GM21528 (cell line): ENCODE data around the gene BCHE.

Experiments used
- ATAC-seq: cut with Tn5 transposase; IDR thresholded peaks from one replicate; pipeline ENCODE4 v1.9.1; 2021; ENCODE audit warnings: mild to moderate bottlenecking, moderate library complexity; ENCODE audit not compliant: unreplicated experiment, low FRiP score

Gene BCHE

GRCh38 chr3:165837058-165837525 lies at the start of gene BCHE:
BCHE (minus strand) TSS chr3:165837423; CDS start chr3:165831033, 6,390 bp downstream.
- ATAC-seq: no peak

GRCh38 chr3:165885558-165886270 lies 48.5 kb upstream of the BCHE start:
- no peak for ATAC-seq

- ATAC-seq: no peak
Measured at GRCh38 chr3:165884518-165884917, 47.3 kb upstream of the BCHE start.

GRCh38 chr3:165883863-165884478 lies 46.7 kb upstream of the BCHE start:
- ATAC-seq: no peak

- no peak for ATAC-seq
Measured at GRCh38 chr3:165883117-165883516, 45.9 kb upstream of the BCHE start.

- no peak for ATAC-seq
Measured at GRCh38 chr3:165875644-165876043, 38.4 kb upstream of the BCHE start.

GRCh38 chr3:165874663-165875489 lies 37.7 kb upstream of the BCHE start:
- no peak for ATAC-seq

- ATAC-seq: no peak
Measured at GRCh38 chr3:165868088-165868487, 30.9 kb upstream of the BCHE start.

- ATAC-seq: no peak
Measured at GRCh38 chr3:165859061-165859460, 21.8 kb upstream of the BCHE start.

- no peak for ATAC-seq
Measured at GRCh38 chr3:165855581-165855980, 18.4 kb upstream of the BCHE start.

- no peak for ATAC-seq
Measured at GRCh38 chr3:165854696-165855095, 17.5 kb upstream of the BCHE start.

GRCh38 chr3:165852711-165853110 lies 15.5 kb upstream of the BCHE start:
- no peak for ATAC-seq

- ATAC-seq: no peak
Measured at GRCh38 chr3:165852191-165852590, 15.0 kb upstream of the BCHE start.

- no peak for ATAC-seq
Measured at GRCh38 chr3:165846056-165846455, 8.8 kb upstream of the BCHE start.

GRCh38 chr3:165839296-165840076 lies 2.3 kb upstream of the BCHE start:
- no peak for ATAC-seq

- no peak for ATAC-seq
Measured at GRCh38 chr3:165837801-165838200, 578 bp upstream of the BCHE start.

GRCh38 chr3:165835431-165835830 lies 1.8 kb downstream of the BCHE start:
- no peak for ATAC-seq

- no peak for ATAC-seq
Measured at GRCh38 chr3:165830746-165831145, 6.5 kb downstream of the BCHE start.

- no peak for ATAC-seq
Measured at GRCh38 chr3:165827883-165828282, 9.3 kb downstream of the BCHE start.

GRCh38 chr3:165827233-165827632 lies 10.0 kb downstream of the BCHE start:
- ATAC-seq: no peak
